Gastrocnemius medialis (tissue), 4 donors: ENCODE measurements around the gene BANF1. TPM values are rescaled to one million over a fixed set of nuclear protein-coding genes. Genes with fewer than 3 reads are reported as not detected.

ENCODE experiments used
- ATAC-seq, 2 donors: fragments of 150-250 bp; one replicate each; pipeline ENCODE4 v1.9.1; 2016
- DNase-seq, 2 donors: peaks; one replicate each; pipeline ENCODE4 v3.0.0-alpha.2; 2019
- H3K27ac ChIP-seq, 4 donors: fragments of 200-600 bp; sonication (generic); 1 replicate in 1 of 4; 2 replicates in 3 of 4; pipeline ENCODE4 v1.5.1; 2016 to 2018; ENCODE audit warnings: mild to moderate bottlenecking in 2 of 4, moderate library complexity in 1 of 4
- H3K27me3 ChIP-seq, 3 donors: fragments of 200-600 bp; sonication (generic) in 2 of 3; 1 replicate in 1 of 3; 2 replicates in 2 of 3; pipeline versions ENCODE4 v1.5.1 to v1.6.0; 2016 to 2019; ENCODE audit warnings: mild to moderate bottlenecking in 1 of 3, moderate library complexity in 1 of 3
- H3K36me3 ChIP-seq, 2 donors: fragments of 200-600 bp; sonication (generic) in 1 of 2; one replicate each; pipeline ENCODE4 v1.5.1; 2017 to 2018
- H3K4me1 ChIP-seq, 2 donors: fragments of 200-600 bp; sonication (generic) in 1 of 2; one replicate each; pipeline ENCODE4 v1.5.1; 2016 to 2017; ENCODE audit warnings: mild to moderate bottlenecking in 2 of 2
- H3K4me3 ChIP-seq, 4 donors: fragments of 200-600 bp; sonication (generic) in 3 of 4; 1 replicate in 1 of 4; 2 replicates in 3 of 4; pipeline ENCODE4 v1.5.1; 2016 to 2019; ENCODE audit warnings: mild to moderate bottlenecking in 2 of 4
- H3K9me3 ChIP-seq, 3 donors: fragments of 200-600 bp; sonication (generic) in 2 of 3; 1 replicate in 1 of 3; 2 replicates in 2 of 3; pipeline ENCODE4 v1.5.1; 2016 to 2019
- POLR2A ChIP-seq, 2 donors: fragments of 450-650 bp; IDR thresholded peaks; one replicate each; pipeline ENCODE4 v1.6.1; 2017; ENCODE audit warnings: antibody characterized with exemption in 2 of 2, mild to moderate bottlenecking in 2 of 2, moderate library complexity in 2 of 2
- in situ Hi-C, 4 donors: fragments of 200-750 bp; cut with MboI; loops; one replicate each; pipeline versions ENCODE4 v1.15.0 to v1.8.0; 2017; ENCODE audit warnings: low sequenced_read_pairs in 4 of 4
- intact Hi-C: fragments of 100-400 bp; cut with DNase I; formaldehyde crosslinking; loops from one replicate; pipeline ENCODE4 v1.15.1; 2023; ENCODE audit warnings: low total_unique reads
- total RNA-seq, 4 donors: library from RNA; depleted of rRNA; stranded (reverse); fragments of >200 nt; gene quantifications; one replicate each; pipeline versions ENCODE4 v1.1.0 to v1.2.3, GENCODE V29; 2016
- TF ChIP-seq, protein P1 (sequence below), 5 experiments: fragments of 450-650 bp in 3 of 5; fragments of 200-600 bp in 2 of 5; sonication (generic) in 2 of 5; IDR thresholded peaks in 4 of 5; conservative IDR thresholded peaks in 1 of 5; 1 replicate in 4 of 5; 2 replicates in 1 of 5; pipeline ENCODE4 v1.5.1; 2016 to 2019; ENCODE audit warnings: antibody characterized with exemption in 5 of 5, mild to moderate bottlenecking in 3 of 5, moderate library complexity in 3 of 5

The BANF1 gene
- total RNA-seq, 4 donors from 2014 or later: 57.4 to 126 (median 72.1) TPM

DNA sequence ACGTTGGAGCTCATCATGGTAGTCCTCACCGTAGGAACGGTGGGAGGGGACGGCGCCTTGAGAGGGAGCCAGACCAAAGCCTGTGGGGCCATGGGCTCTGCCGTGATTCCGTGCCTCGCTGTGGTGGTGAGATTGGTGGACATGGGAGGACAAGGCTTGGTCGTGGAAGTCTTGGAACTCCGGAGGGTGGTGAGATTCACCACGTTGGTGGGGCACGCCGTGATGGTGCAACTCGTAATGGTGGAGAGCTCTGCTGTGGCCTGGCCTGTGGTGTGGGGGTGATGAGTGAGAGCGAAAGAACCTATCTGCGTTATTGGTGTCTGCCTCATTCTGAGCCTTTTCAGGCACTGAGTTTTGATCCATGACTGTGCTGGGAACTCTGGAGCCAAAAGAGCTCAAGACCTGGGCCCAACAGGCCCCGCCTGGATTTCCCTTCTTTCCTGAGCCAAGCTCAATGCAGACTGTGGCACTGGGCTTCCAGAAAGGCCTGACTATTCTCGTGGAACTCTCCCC lies 23.8 kb downstream of the BANF1 start, which contains the start of gene CATSPER1:
Gene CATSPER1, minus strand, starts transcription at position 463 of the 513 bp plus-strand sequence. Its CDS starts 100 bp downstream, at position 363.
- ATAC-seq (no peak), DNase-seq (no peak)
- in situ Hi-C loops: no loop called here
- Histone ChIP-seq H3K27me3 (no peaks in the 10 kb centered on the region), H3K9me3 (no peaks in the 10 kb centered on the region), H3K36me3 (no peaks in the 10 kb centered on the region), H3K27ac (no peak within 1 kb of the TSS), H3K4me1 (no peaks in the 10 kb centered on the region), H3K4me3 (no peak within 1 kb of the TSS)
- intact Hi-C loops: no loop called here
- TF ChIP-seq, protein P1, sequence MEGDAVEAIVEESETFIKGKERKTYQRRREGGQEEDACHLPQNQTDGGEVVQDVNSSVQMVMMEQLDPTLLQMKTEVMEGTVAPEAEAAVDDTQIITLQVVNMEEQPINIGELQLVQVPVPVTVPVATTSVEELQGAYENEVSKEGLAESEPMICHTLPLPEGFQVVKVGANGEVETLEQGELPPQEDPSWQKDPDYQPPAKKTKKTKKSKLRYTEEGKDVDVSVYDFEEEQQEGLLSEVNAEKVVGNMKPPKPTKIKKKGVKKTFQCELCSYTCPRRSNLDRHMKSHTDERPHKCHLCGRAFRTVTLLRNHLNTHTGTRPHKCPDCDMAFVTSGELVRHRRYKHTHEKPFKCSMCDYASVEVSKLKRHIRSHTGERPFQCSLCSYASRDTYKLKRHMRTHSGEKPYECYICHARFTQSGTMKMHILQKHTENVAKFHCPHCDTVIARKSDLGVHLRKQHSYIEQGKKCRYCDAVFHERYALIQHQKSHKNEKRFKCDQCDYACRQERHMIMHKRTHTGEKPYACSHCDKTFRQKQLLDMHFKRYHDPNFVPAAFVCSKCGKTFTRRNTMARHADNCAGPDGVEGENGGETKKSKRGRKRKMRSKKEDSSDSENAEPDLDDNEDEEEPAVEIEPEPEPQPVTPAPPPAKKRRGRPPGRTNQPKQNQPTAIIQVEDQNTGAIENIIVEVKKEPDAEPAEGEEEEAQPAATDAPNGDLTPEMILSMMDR (IDR thresholded peaks at IDR 0.05 in 4 of 5, conservative IDR thresholded peaks at IDR 0.05 in 1 of 5): no peak
- no peak for TF ChIP-seq POLR2A (IDR thresholded peaks at IDR 0.05)

DNA sequence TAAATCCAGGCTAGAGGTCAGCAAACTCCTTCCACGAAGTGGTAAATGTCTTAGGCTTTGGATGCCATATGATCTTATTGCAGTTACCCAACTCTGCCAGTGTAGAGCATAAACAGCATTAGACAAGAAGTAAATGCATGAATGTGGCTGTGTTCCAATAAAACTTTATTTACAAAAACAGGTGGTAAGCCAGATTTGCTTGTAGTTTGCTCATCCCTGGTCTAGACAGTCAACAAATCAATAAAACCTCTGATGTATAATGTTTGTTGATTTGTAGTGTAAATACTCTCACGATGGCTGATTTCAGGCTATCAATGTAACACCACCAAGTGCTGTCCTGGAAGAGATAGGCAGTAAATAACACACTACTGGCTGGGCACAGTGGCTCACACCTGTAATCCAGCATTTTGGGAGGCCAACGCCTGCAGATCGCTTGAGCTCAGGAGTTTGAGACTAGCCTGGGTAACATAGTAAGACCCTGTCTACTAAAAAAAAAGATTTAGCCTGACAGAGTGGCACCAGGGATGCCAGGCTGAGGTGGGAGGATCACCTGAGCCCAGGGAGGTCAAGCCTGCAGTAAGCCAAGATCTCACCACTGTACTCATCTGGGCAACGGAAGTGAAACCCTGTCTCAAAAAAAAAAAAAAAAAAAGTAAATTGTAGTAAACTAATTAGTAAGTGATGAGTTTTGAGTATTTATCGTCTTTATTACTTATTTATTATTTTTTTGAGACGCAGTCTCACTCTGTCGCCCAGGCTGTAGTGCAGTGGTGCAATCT lies 30.8 kb downstream of the BANF1 start:
- H3K9me3 ChIP-seq: no peaks in the 10 kb centered on the region
- no peaks in the 10 kb centered on the region for H3K27me3 ChIP-seq
- TF ChIP-seq POLR2A (IDR thresholded peaks at IDR 0.05): no peak
- TF ChIP-seq, protein P1 (IDR thresholded peaks at IDR 0.05 in 4 of 5, conservative IDR thresholded peaks at IDR 0.05 in 1 of 5): no peak
- H3K27ac ChIP-seq: no peak overlapping the region
- DNase-seq (no peak), ATAC-seq (no peak)
- no peaks in the 10 kb centered on the region for H3K4me1 ChIP-seq
- no peaks in the 10 kb centered on the region for H3K36me3 ChIP-seq
- in situ Hi-C loops (no loop called here), intact Hi-C loops (no loop called here)
- H3K4me3 ChIP-seq: no peak overlapping the region

DNA sequence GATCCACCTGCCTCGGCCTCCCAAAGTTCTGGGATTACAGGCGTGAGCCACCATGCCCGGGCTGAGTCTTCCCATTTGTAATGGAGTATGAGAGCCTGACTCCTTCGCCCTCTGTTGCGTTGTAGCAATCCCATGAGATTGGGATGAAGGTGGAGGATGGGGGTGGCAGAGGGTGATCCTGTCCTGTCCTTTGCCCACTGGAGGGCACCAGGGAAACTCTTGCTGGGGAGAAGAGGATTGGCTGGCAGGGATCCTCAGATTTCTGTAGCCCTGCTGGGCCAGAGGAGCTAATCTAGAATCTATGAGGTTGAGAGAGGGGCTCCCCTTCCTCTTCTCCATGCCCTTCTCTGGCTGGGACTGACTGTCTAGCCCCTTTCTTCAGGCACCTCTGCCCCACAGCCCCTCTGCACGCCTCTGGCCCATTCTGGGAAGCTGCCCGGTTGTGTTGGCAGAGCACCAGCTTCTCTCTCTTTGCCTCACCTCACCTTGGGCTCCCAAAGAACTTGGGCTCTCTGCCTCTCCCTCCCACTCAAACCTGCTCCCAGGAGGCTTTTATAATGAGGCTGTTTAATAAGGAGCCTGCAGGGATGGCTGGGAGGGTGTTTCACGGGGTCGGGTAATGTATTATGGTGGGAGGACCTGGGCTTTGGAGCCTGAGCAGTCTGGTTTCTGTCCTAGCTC lies 33.5 kb downstream of the BANF1 start:
- H3K36me3 ChIP-seq: no peaks in the 10 kb centered on the region
- ATAC-seq (no peak), DNase-seq (no peak)
- H3K9me3 ChIP-seq: no peaks in the 10 kb centered on the region
- TF ChIP-seq POLR2A (IDR thresholded peaks at IDR 0.05): no peak
- TF ChIP-seq, protein P1 (IDR thresholded peaks at IDR 0.05 in 4 of 5, conservative IDR thresholded peaks at IDR 0.05 in 1 of 5): no peak
- no peaks in the 10 kb centered on the region for H3K27me3 ChIP-seq
- H3K27ac ChIP-seq: no peak overlapping the region
- intact Hi-C loops (no loop called here), in situ Hi-C loops (no loop called here)
- H3K4me1 ChIP-seq: no peaks in the 10 kb centered on the region
- no peak overlapping the region for H3K4me3 ChIP-seq

DNA sequence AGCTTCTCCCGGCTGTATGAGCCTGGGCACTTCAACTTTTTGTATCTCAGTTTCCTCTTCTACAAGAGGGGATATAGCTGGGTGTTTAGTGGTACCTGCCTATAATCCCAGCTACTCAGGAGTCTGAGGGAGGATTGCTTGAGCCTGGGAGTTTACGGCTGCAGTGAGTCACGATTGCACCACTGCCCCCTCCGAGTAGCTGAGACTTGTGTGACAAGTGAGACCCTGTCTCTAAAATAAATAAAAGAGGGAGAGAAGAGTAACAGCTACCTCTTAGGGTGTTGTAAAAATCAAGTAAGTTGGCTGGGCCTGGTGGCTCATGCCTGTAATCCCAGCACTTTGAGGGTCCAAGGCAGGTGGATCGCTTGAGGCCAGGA lies 34.0 kb downstream of the BANF1 start:
- ATAC-seq: no peak
- Histone ChIP-seq H3K4me1 (no peaks in the 10 kb centered on the region), H3K27me3 (no peaks in the 10 kb centered on the region), H3K27ac (no peak overlapping the region), H3K4me3 (no peak overlapping the region), H3K9me3 (no peaks in the 10 kb centered on the region), H3K36me3 (no peaks in the 10 kb centered on the region)
- TF ChIP-seq, protein P1 (IDR thresholded peaks at IDR 0.05 in 4 of 5, conservative IDR thresholded peaks at IDR 0.05 in 1 of 5): no peak
- TF ChIP-seq POLR2A (IDR thresholded peaks at IDR 0.05): no peak
- in situ Hi-C loops: no loop called here
- no peak for DNase-seq
- intact Hi-C loops: no loop called here
